ELF-1 (cell line): ENCODE data around the gene CACUL1.
"Not testable (repeated sequence)": the region's sequence is repeated elsewhere in the genome, so short reads cannot be mapped to it uniquely, and the experiment has no call there.

Source experiments
- DNase-seq: peaks from one replicate; pipeline ENCODE4 v3.0.0-alpha.2; 2016; ENCODE audit warnings: low read depth, low spot score

Gene CACUL1

GRCh38 chr10:118768041-118768919 lies 13.5 kb upstream of the CACUL1 start:
- DNase-seq = no peak

- no peak for DNase-seq
Measured at GRCh38 chr10:118767297-118768040, 12.7 kb upstream of the CACUL1 start.

DNA sequence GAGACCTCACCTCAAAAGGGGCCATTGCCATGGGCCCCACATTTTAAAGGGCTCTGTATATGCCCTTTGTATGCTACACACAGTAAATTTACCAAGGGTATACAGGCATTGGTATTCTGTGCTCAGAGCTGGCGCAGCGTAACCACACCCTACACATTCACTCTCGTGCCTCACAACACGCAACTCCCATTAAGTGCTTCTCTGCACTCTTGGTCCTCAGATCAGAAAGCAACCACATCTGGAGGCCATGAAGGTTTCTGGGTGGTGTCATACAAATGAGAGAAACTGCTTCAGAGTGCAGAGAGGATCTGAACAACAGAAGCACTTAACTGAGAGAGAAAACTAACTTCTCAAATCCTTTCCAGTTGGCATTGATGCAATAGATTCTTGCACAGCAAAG lies 9.4 kb upstream of the CACUL1 start:
- no peak for DNase-seq

DNA sequence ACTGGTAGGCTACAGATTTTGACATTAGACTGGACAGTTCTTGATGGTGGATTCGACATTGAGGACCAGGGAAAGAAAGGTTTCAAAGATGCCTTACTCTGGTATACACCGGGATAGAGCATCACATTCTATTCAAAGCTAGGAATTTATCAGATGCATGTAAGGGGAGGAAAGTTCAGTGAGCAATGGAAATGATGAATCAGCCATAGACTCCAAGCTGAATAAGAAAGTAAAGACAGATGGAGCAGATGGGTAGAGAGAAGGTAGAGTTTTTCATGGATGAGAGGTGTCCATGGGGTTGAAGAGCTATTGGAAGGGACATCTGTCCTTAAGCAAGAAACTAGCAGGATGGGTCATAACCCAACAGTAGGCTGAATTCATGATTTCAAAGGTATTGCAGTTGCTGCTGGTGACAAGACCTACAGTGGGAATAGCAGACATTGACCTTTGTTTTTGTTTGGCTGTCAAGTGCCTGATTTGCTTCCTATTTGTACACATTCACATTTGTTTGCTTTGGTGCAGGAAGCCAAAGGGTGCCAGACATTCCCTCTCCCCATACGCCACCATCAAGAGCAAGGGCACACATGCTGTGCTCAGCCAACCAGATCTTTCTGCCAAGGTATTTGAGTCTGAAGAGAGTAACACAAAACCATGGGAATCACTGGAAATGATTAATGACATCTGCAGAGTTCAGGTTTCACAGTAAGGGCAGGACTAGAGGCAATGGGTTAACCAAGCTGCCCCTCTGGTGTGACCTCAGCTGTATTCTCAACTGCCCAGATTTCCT lies 8.6 kb upstream of the CACUL1 start:
- no peak for DNase-seq

GRCh38 chr10:118760265-118760664 lies 5.5 kb upstream of the CACUL1 start:
- no peak for DNase-seq

GRCh38 chr10:118758449-118758848 lies 3.7 kb upstream of the CACUL1 start:
- no peak for DNase-seq

GRCh38 chr10:118754229-118754555 lies 578 bp downstream of the CACUL1 start:
- peak; percentile 82 for DNase-seq

- no peak for DNase-seq
Measured at GRCh38 chr10:118753331-118754228, 1.2 kb downstream of the CACUL1 start.

GRCh38 chr10:118752409-118752808 lies 2.4 kb downstream of the CACUL1 start:
- no peak for DNase-seq

- no peak for DNase-seq
Measured at GRCh38 chr10:118751265-118751664, 3.5 kb downstream of the CACUL1 start.

- no peak for DNase-seq
Measured at GRCh38 chr10:118748041-118748440, 6.7 kb downstream of the CACUL1 start.

GRCh38 chr10:118746246-118746645 lies 8.5 kb downstream of the CACUL1 start:
- DNase-seq = no peak

GRCh38 chr10:118745056-118745455 lies 9.7 kb downstream of the CACUL1 start:
- no peak for DNase-seq

- DNase-seq = not testable (repeated sequence)
Measured at GRCh38 chr10:118744346-118744918, 10.3 kb downstream of the CACUL1 start.

GRCh38 chr10:118742782-118743181 lies 12.0 kb downstream of the CACUL1 start:
- no peak for DNase-seq

DNA sequence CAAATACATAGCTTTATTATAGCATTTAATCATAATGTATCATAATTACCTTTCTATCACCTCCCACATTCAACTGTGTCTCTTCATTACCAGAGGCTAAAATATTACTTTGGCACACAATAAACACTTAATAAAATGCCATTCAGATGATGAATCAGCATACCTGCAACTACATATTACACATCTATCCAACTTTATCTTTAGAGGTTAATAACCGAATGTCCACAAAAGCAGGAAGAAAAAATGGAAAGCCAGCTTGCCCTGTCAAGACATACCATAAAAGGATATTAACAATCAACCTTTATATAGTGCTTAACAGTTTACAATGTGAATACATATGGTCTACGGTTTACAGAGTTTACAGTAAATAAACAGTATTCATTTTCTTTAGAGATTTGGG lies 12.7 kb downstream of the CACUL1 start:
- DNase-seq = no peak

GRCh38 chr10:118738406-118738805 lies 16.4 kb downstream of the CACUL1 start:
- no peak for DNase-seq

- DNase-seq = no peak
Measured at GRCh38 chr10:118737603-118738302, 17.0 kb downstream of the CACUL1 start.

GRCh38 chr10:118735294-118735693 lies 19.5 kb downstream of the CACUL1 start:
- DNase-seq = no peak

GRCh38 chr10:118734475-118734874 lies 20.3 kb downstream of the CACUL1 start:
- DNase-seq = no peak
